Spleen (tissue), 7 donors: ENCODE data around the gene ZNF354C.
A peak's percentile ranks its signal among the peaks of the same experiment; 100 is the strongest.

Source experiments
- POLR2A ChIP-seq, 3 donors: fragments of 450-650 bp; IDR thresholded peaks; one replicate each; pipeline ENCODE4 v1.5.1; 2017; ENCODE audit warnings: antibody characterized with exemption in 3 of 3, mild to moderate bottlenecking in 1 of 3
- POLR2AphosphoS5 ChIP-seq, 3 donors: sonication (generic); formaldehyde crosslinking; IDR thresholded peaks; one replicate each; pipeline ENCODE4 v1.5.1; 2017; ENCODE audit warnings: antibody characterized with exemption in 3 of 3
- TF ChIP-seq, protein P1 (sequence below), 11 experiments: fragments of 200-600 bp in 7 of 11; fragments of 450-650 bp in 4 of 11; sonication (generic) in 4 of 11; IDR thresholded peaks in 8 of 11; conservative IDR thresholded peaks in 3 of 11; 1 replicate in 7 of 11; 2 replicates in 4 of 11; pipeline versions ENCODE4 v1.4.0 to v1.8.0; 2016 to 2021; ENCODE audit warnings: antibody characterized with exemption in 11 of 11, inconsistent platforms in 4 of 11, mild to moderate bottlenecking in 1 of 11
- donor health status: DM: no; HTN: no; CAD: no; lungs with moderate emphysema.
- donor health status: DM: no; HTN: no; CAD: no.
- donor health status: DM: no; HTN: no; CAD: no.

GRCh38 chr5:179023528-179024189 lies 36.5 kb upstream of the ZNF354C start, which contains the start of gene ZNF879:
- TF ChIP-seq, protein P1, sequence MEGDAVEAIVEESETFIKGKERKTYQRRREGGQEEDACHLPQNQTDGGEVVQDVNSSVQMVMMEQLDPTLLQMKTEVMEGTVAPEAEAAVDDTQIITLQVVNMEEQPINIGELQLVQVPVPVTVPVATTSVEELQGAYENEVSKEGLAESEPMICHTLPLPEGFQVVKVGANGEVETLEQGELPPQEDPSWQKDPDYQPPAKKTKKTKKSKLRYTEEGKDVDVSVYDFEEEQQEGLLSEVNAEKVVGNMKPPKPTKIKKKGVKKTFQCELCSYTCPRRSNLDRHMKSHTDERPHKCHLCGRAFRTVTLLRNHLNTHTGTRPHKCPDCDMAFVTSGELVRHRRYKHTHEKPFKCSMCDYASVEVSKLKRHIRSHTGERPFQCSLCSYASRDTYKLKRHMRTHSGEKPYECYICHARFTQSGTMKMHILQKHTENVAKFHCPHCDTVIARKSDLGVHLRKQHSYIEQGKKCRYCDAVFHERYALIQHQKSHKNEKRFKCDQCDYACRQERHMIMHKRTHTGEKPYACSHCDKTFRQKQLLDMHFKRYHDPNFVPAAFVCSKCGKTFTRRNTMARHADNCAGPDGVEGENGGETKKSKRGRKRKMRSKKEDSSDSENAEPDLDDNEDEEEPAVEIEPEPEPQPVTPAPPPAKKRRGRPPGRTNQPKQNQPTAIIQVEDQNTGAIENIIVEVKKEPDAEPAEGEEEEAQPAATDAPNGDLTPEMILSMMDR (IDR thresholded peaks at IDR 0.05 in 8 of 11, conservative IDR thresholded peaks at IDR 0.05 in 3 of 11): peak in 1 of 11 experiments; percentile 23
- TF ChIP-seq POLR2A (IDR thresholded peaks at IDR 0.05) (peak in 2 of 3 donors; percentile 34 to 42), POLR2AphosphoS5 (IDR thresholded peaks at IDR 0.05) (peak; percentile 88 to 91 (median 90))
